ENCODE data around the gene RGS14. TPM values are rescaled to one million over a fixed set of nuclear protein-coding genes. Genes with fewer than 3 reads are reported as not detected.
A peak's percentile ranks its signal among the peaks of the same experiment; 100 is the strongest.
"Not testable (repeated sequence)": the region's sequence is repeated elsewhere in the genome, so short reads cannot be mapped to it uniquely, and the experiment has no call there.

RGS14 gene
- polyA plus RNA-seq, 3 donors, result 12.1 to 17.5 (median 14.1) TPM

DNA sequence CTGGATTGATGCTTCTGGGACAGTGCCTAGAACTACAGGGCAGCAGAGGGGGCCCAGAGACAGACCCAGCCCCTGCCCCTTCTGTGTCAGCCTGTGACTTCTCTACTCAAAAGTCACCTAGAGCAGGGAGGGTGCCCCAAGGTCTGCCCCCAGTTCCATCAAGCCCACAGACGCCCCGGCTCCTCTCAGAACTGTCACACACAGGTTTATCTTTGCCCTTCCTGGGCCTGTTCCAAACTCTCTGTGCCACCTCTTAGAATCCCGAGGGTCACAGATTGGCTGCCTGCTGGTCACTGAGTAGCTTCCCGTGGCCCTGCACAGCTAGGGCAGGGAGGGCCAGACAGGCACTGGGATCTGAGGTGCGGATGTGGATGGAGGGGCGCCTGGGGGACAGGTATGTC is 1.7 kb downstream of the RGS14 start:
- DNase-seq (ENCODE audit: extremely low read depth in 1 of 11, low read depth in 9 of 11, low spot score in 4 of 11), result no peak

DNA sequence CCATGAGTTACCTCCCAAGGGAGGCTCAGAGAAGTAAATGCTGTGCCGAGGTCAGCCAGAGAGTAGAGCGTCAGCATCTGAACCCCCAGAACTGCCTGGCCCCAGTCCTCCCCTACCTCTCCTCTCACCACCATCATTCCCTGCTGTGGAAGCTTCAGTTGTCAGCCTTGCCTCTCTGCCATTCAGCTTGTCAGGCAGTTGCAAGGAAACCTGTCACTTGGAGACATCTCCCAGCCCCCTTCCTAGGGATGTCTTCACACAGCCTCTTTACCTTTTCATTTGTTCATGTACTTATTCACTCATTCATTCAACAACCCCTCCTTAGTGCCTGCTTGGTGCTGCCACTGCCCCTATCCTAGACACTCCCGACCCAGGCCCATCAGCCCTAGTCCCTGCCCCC is 2.1 kb downstream of the RGS14 start:
- DNase-seq (ENCODE audit: extremely low read depth in 1 of 11, low read depth in 9 of 11, low spot score in 4 of 11), result no peak

DNA sequence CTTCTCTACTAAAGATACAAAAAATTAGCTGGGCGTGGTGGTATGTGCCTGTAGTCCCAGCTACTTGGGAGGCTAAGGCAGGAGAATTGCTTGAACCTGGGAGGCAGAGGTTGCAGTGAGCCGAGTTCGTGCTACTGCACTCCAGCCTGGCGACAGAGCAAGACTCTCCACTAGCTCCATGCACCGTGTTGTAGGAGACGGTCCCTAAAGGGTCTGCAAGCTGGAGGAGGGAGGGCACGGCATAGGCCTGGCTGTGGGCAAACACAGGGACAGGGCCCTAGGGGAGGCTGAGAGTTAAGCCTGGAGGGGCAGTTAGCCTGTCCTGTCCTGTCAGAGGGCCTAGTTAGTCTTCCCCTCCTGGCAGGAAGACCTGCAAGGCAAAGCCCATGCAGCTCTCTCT is 3.0 kb downstream of the RGS14 start:
- DNase-seq (ENCODE audit: extremely low read depth in 1 of 11, low read depth in 9 of 11, low spot score in 4 of 11), result not testable (repeated sequence)

DNA sequence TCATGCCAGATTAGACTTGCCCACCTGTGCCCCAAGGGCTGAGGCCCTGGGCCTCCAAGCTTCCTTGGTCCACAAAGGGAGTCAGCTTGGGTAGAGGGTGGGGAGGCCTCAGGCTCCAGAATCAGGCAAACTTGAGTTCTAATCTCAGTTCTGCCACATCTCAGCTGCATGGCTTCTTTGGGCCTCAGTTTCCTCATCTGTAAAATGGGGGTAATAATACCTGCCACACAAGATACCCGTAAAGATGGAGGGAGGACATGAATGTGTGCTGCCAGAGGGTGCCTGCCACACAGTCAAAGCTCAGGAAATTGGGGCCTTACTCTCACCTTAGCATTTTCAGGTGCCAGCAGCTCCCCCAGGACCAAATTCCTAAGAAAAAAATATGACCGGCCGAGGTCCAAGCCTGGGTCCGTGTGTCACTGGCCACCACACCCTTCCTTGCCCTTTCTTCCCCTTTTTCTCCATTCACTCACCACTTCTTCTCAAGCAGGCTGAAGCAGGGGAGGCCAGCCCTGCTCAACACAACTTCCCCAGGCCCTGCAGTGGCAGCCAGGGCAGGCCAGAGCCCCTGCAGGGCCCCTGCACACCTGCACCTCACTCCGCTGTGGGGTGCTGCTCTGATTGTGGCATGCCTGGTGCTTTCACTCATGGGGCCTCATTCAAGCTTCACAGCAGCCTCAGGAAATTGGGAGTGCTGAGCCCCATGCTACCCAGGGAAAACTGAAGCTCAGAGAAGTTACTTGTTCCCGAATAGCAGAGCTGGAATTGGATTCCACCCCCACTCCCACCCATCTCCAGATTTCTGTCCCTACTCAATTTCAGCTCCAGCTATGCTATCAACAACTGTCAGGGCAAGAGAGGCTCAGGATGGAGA is 3.9 kb downstream of the RGS14 start:
- DNase-seq (ENCODE audit: extremely low read depth in 1 of 11, low read depth in 9 of 11, low spot score in 4 of 11), result no peak

DNA sequence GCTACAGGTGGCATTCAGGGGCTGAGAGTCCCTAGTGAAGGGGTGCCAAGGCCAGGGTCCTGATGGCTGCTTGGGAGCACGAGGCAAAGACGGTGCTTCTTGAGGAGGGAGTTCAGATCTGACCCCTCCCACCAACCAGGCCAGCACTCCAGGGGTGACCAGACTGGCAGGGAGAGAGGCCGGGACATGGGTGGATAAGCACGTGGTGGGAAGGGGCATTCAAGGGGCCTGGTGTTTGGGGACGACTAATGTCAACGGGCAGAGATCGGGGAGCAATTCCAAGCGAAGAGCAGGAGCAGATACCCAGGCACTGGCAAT is 4.5 kb downstream of the RGS14 start:
- no peak for DNase-seq (ENCODE audit: extremely low read depth in 1 of 11, low read depth in 9 of 11, low spot score in 4 of 11)

DNA sequence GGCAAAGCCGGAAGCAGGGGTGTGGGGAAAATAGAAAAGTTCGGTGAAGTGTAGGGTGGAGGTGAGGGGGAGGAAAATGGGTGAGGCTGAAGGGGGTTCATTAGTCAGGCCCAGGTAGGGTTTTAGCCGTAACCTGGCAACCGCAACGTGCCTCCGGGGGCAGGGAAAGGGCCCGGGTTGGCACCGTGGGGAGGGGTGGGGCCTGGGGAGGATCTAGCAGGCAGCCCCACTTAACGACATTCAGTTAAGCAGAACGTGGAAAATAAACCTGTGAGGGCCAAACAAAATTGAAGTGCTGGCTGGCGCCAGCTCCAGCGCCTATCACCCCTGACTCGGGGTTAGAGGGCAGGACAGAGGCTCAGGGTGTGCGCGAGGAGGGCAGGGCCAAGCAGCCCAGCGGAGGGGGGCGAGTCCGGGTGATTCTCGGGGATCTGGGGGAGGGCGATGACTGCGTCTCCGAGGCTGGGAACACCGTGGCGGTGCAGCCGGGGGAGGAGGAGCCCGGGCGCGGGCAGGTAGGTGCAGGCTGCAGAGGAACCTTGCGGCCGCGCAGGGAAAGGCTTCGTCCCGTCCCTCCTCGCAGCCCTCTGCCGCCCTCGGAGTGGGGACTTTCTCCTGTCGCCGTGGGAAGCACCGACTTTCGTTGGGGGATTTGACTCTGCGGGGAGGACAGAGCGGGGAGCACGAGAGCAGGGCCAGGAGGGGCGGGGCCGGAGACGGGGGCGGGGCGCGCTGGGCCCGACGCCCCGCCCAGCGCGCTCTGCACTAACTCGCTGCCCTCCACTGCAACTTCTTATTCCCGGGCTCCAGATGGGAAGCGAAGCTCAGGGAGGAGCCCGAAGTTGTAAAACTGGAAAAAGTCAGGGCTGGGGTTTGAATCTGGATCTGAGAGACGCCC is 5.1 kb downstream of the RGS14 start:
- DNase-seq (ENCODE audit: extremely low read depth in 1 of 11, low read depth in 9 of 11, low spot score in 4 of 11), result peak in 6 of 11 donors; percentile 37 to 54 (median 50)

DNA sequence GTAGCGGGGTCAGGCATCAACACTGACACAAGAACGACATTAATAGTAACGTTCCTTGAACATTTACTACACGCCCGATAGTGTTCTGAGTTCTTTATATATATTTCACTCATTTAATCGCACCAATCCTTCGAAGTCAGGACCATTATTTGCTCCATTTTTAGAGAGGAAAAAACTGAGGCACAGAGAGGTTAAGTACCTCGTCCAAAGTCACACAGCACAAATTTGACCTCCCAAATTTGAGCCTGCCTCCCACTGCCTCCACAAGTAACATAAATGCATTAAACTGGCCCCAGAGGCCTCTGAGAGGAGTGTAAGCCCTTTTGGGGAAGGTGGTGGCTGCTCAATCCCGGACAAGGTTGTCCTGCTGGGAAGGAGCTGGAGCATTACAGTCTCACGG is 5.8 kb downstream of the RGS14 start:
- no peak for DNase-seq (ENCODE audit: extremely low read depth in 1 of 11, low read depth in 9 of 11, low spot score in 4 of 11)

DNA sequence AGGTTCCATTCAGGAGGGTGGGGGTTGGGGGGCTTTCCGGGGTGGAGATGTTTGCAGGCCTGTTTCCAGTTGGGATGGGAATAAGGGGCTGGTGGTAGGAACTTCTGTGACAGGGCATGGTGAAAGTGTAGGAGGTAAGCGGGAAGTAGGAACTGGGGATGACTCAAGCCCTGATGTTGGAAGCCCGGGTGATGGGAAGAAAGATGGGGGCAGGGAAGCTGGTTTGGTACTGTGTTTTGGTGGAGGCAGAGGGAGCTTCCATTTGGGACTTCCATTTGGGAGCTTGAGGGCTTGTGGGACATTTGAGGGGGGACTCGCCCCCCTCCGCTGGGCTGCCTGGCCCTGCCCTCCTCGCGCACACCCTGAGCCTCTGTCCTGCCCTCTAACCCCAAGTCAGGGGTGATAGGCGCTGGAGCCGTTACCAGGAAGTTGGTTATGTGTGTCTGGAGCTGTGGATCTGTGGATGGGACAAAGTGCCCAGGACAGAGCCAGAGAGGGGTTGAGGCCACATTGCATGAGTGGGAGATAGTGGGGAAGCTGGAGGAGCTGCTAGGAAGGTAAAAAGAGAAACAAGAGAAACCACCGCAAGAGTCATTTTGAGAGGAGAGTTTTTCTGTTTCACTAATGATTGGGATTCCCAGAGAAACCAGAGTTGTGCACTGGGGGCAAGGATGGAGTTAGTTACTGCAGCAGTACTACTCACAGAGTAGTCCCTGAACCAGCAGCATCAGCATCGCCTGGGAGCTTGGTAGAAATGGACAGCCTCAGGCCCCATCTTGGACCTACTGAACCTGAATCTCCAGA is 6.6 kb downstream of the RGS14 start:
- DNase-seq (ENCODE audit: extremely low read depth in 1 of 11, low read depth in 9 of 11, low spot score in 4 of 11), result no peak

DNA sequence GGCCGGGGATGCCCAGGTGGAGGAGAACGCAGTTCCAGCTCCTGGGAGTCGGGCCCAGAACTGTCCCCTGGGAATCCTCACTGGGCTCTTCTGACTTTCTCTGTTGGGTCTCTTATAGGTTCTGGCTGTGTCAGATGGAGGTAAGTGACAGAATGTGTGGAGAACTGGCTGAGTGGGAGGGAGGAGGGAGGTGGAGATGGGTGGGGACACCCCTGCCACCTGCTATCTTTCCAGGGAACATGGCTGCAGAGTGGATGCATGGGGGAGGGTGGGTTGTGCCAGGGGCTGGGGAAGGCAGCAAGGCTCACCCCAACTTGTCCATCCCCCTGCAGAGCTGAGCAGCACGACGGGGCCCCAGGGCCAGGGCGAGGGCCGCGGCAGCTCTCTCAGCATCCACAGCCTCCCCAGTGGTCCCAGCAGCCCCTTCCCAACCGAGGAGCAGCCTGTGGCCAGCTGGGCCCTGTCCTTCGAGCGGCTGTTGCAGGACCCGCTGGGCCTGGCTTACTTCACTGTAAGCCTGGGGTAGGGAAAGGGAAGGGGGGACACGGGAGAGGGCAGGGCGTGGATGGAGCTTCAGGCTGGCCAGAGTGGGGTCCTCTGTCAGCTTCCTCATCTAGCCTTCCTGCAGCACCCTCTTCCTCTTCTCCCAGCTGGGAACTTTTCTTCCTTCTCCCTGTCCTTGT is 8.3 kb downstream of the RGS14 start:
- DNase-seq (ENCODE audit: extremely low read depth in 1 of 11, low read depth in 9 of 11, low spot score in 4 of 11), result no peak

DNA sequence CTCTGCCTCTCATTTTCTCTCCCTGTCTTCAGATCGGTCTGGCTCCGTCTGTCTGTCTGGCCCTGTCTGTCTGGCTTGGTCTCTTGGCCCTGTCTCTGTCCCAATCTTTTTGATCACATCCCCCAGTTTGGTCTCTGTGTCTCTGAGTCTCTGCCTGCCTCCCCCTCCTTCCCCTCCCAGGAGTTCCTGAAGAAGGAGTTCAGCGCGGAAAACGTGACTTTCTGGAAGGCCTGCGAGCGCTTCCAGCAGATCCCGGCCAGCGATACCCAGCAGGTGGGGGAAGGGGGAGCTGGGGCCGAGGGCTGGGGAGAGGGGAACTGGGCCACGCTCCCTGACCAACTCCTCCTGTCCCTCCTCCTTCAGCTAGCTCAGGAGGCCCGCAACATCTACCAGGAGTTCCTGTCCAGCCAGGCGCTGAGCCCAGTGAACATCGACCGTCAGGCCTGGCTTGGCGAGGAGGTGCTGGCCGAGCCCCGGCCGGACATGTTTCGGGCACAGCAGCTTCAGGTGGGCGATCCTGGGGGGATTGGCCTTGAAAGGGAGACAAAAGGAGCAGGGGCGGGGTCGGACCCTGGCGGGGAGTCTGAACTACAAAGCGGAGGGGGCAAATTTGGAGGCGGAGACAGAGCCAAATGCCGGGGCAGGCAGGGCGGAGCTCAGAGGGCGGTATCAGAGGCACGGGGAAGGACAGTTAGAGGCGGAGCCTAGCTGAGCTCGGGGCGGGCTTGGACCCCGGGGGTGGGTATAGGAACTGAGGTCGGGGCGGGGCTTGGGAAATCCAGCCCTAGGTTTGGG is 9.0 kb downstream of the RGS14 start:
- peak; percentile 70 to 87 (median 82) for DNase-seq (ENCODE audit: extremely low read depth in 1 of 11, low read depth in 9 of 11, low spot score in 4 of 11)

DNA sequence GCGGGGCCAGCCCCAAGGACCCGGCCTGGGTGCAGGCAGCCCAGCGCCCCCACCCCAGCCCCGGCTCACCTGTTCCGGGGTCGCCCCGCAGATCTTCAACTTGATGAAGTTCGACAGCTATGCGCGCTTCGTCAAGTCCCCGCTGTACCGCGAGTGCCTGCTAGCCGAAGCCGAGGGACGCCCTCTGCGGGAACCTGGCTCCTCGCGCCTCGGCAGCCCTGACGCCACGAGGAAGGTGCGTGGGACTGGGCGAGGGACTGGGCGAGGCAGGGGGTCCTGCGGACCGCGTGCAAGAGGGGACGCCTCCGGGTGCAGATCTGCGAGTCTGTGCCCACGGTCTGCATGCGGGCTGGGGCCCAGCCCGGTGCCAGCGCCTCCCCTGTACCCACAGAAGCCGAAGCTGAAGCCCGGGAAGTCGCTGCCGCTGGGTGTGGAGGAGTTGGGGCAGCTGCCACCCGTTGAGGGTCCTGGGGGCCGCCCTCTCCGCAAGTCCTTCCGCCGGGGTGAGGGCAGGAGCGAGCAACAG is 9.7 kb downstream of the RGS14 start:
- no peak for DNase-seq (ENCODE audit: extremely low read depth in 1 of 11, low read depth in 9 of 11, low spot score in 4 of 11)

DNA sequence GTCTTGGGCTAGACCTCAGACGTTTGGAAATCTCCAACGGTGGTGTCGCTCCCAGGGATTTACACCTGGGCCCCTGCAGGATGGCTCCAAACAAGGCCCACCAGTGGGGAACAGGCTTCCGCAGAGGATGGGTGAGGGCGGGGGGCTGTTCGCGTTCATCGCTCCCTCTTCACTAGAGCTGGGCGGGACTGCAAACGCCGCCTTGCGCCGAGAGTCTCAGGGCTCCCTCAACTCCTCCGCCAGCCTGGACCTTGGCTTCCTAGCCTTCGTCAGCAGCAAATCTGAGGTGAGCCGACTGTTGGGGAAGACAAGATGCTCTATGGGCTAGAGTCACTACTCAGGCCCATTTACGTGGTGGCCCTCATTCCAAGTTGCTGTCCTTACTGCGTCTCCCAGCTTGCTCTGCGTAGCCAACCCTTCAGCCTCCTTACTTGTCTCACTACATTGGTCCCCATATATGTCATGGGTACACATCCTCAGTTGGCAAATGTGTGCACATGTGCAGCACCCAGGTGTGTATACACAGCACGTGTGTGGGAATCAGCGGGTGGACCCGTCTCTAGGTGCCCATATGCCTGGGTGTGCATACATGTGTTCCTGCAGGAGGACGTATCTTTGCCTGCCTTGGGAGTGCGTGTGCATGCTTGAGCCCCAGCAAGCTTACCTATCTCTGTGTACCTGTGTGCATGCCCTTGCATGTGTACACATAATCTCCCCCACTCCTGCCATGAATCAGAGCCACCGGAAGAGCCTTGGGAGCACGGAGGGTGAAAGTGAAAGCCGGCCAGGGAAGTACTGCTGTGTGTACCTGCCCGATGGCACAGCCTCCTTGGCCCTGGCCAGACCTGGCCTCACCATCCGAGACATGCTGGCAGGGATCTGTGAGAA is 10.5 kb downstream of the RGS14 start:
- no peak for DNase-seq (ENCODE audit: extremely low read depth in 1 of 11, low read depth in 9 of 11, low spot score in 4 of 11)

DNA sequence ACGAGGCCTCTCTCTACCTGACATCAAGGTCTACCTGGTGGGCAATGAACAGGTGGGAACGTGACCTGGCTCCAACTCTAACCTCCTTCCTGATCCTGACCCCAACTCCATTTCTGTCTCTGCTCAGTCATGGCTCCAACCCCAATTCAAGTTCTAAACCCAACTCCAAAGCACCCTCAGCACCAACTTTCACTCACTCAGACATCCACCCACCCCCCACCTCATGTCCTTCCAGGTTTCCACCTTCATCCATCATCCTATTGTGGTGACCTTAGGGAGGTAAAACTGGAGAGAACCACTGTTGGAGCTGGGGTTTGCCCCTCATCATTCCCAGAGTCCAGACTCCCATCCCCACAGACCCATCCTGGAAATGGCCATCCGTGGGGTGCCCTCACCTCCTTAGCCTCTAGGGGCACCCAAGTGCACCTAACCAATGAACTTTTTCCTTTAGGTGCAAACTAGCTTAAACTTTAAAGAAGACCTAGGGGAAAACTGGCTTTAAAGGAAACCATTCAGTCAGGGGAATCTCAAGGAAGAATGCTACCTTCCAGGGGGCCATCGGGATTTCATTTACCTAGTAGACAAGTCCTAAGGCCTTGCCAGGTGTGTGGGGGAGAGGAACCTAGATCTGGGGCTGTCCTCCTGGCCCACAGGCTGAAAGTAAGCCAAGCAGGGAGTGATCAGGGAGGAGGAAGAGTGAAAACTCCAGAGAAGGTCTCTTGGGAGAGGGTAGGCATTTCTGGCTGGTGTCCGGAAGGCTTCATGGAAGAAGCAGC is 11.3 kb downstream of the RGS14 start:
- DNase-seq (ENCODE audit: extremely low read depth in 1 of 11, low read depth in 9 of 11, low spot score in 4 of 11), result no peak

DNA sequence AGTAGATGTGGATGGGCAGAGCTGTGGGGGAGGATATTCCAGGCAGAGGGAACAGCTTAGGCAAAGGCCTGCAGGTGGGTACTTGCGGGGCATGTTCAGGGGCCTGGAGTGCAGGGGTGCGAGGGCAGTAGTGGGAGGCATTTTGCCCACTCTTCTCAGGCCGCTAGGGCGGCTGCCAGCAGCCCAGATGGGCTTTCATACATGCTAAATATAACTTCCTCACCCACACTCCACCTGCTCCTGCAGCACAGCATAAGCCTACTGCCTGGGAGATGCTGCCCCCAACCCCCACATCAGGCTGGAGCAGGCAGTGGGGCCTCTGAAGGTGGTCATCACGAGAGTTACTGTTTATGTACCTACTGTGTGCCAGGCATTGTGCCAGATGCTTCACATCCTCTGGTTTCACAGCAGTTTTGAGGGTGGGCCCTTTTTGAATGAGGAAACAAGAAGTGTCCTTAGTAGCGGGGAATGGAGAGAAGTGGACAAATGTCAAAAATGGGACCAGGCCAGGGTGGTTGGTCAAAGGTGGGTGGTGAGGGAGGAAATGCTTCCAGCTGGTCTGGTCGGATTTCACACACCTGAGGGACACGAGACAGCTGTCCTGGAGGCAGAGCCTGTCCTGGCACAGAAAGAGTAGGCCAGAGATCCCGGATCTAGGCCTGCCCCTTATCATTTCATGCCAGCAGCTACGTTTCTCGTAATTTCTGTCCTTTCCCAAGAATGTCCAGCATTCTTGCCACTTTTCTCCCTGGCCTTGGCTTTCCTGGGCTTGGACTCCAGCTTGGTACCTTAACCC is 12.1 kb downstream of the RGS14 start:
- DNase-seq (ENCODE audit: extremely low read depth in 1 of 11, low read depth in 9 of 11, low spot score in 4 of 11), result no peak

DNA sequence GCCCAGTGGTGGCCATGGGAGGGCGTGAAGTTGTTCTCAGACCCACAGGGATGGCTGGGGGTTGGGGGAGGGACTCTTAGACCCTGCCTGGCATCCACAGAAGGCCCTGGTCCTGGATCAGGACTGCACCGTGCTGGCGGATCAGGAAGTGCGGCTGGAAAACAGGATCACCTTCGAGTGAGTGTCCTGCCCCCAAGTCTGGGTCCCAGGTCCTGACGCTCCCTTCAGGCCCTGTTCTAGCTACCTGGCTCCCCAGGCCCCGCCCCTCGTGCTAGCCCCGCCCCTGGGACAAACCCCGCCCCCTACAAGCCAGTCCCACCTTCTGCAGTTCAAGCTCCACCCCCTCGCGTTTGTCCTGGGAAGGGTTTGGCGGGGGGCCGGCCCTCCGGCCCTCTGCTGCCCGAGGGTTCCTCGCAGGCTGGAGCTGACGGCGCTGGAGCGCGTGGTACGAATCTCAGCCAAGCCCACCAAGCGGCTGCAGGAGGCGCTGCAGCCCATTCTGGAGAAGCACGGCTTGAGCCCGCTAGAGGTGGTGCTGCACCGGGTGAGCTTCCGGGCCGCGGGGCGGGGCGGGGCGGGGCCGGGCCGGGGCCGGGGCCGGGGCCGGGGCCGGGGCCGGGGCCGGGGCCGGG is 12.9 kb downstream of the RGS14 start:
- peak in 10 of 11 donors; percentile 66 to 84 (median 79) for DNase-seq (ENCODE audit: extremely low read depth in 1 of 11, low read depth in 9 of 11, low spot score in 4 of 11)
